PC-3 (cell line): Measurements from ENCODE around the gene GGA1. TPM values are rescaled to one million over a fixed set of nuclear protein-coding genes. Genes with fewer than 3 reads are reported as not detected.
A peak's percentile ranks its signal among the peaks of the same experiment; 100 is the strongest.

Experiments
- ATAC-seq: fragments of 200-7000 bp; cut with Tn5 transposase; 2 replicates; pipeline ENCODE4 v1.9.1; 2020; ENCODE audit warnings: mild to moderate bottlenecking, moderate library complexity
- BruUV-seq: library from RNA; stranded (reverse); fragments of 400-500 nt; replicated peaks from 2 replicates; lab custom pipeline; 2021; lab: Mats Ljungman, UMichigan
- CTCF ChIA-PET: fragments of 300-600 bp; sonication (Branson Sonifier 250); formaldehyde crosslinking; loops from one replicate; lab custom pipeline; 2022; ENCODE audit warnings: antibody characterized with exemption; lab: Charles Lee
- POLR2A ChIA-PET: fragments of 300-600 bp; sonication (Branson Sonifier 250); formaldehyde crosslinking; loops from one replicate; lab custom pipeline; 2022; ENCODE audit warnings: antibody characterized with exemption; ENCODE audit not compliant: unreplicated experiment; lab: Charles Lee
- DNase-seq: peaks from one replicate; pipeline ENCODE4 v3.0.0-alpha.2; 2015
- H2AFZ ChIP-seq: fragments of 300-600 bp; sonication (generic); 2 replicates; pipeline ENCODE4 v1.6.0; 2016; ENCODE audit warnings: antibody characterized with exemption, low read length
- H3F3A ChIP-seq: fragments of 300-600 bp; sonication (generic); one replicate; pipeline ENCODE4 v1.6.0; 2017; ENCODE audit warnings: antibody characterized with exemption, low read length, control low read depth, mild to moderate bottlenecking; ENCODE audit not compliant: unreplicated experiment
- H3K27ac ChIP-seq: fragments of 300-600 bp; sonication (generic); 2 replicates; pipeline ENCODE4 v1.5.1; 2016; ENCODE audit warnings: mild to moderate bottlenecking, low read length
- H3K27me3 ChIP-seq: fragments of 300-600 bp; sonication (generic); 2 replicates; pipeline ENCODE4 v1.6.1; 2016; ENCODE audit warnings: low read length, mixed read lengths
- H3K36me3 ChIP-seq: fragments of 300-600 bp; sonication (generic); 2 replicates; pipeline ENCODE4 v1.6.1; 2016; ENCODE audit warnings: low read depth, mixed run types, low read length, mixed read lengths
- H3K4me1 ChIP-seq: fragments of 300-600 bp; sonication (generic); 2 replicates; pipeline ENCODE4 v1.5.1; 2016; ENCODE audit warnings: low read length; ENCODE audit not compliant: insufficient read depth
- H3K4me2 ChIP-seq: fragments of 300-600 bp; sonication (generic); 2 replicates; pipeline ENCODE4 v1.6.0; 2016; ENCODE audit warnings: low read length
- H3K4me3 ChIP-seq: fragments of 300-600 bp; sonication (generic); 2 replicates; pipeline ENCODE4 v1.5.1; 2016; ENCODE audit warnings: mild to moderate bottlenecking, low read length, mixed read lengths
- H3K79me2 ChIP-seq: fragments of 300-600 bp; sonication (generic); 2 replicates; pipeline ENCODE4 v1.6.1; 2017; ENCODE audit warnings: low read length, mixed read lengths
- H3K9ac ChIP-seq: fragments of 300-600 bp; sonication (generic); 2 replicates; pipeline ENCODE4 v1.6.0; 2016; ENCODE audit warnings: mild to moderate bottlenecking, low read length
- H3K9me2 ChIP-seq: fragments of 300-600 bp; sonication (generic); replicated peaks from 2 replicates; pipeline ENCODE4 v1.6.1; 2016; ENCODE audit warnings: mixed run types, low read length, mixed read lengths
- H3K9me3 ChIP-seq: fragments of 300-600 bp; sonication (generic); 2 replicates; pipeline ENCODE4 v1.6.1; 2016; ENCODE audit warnings: low read length, mixed read lengths
- H4K20me1 ChIP-seq: fragments of 300-600 bp; sonication (generic); 2 replicates; pipeline ENCODE4 v1.6.1; 2016; ENCODE audit warnings: low read length, mixed read lengths
- CTCF ChIP-seq: fragments of 300-600 bp; sonication (generic); conservative IDR thresholded peaks from 2 replicates; pipeline ENCODE4 v1.5.1; 2017; ENCODE audit warnings: antibody characterized with exemption, low read depth, mild to moderate bottlenecking, low read length
- EZH2 ChIP-seq: fragments of 300-600 bp; sonication (generic); IDR thresholded peaks from one replicate; pipeline ENCODE4 v1.6.1; 2017; ENCODE audit warnings: antibody characterized with exemption, mild to moderate bottlenecking, low read length; ENCODE audit not compliant: unreplicated experiment
- EZH2phosphoT487 ChIP-seq: fragments of 300-600 bp; sonication (generic); IDR thresholded peaks from 2 replicates; pipeline ENCODE4 v1.6.1; 2018; ENCODE audit warnings: mild to moderate bottlenecking, antibody characterized with exemption, low read length, borderline replicate concordance
- intact Hi-C: fragments of 100-400 bp; cut with micrococcal nuclease; formaldehyde crosslinking; loops from 2 replicates; pipeline ENCODE4 v1.9.0; 2023
- total RNA-seq: library from RNA; depleted of rRNA; stranded (reverse); fragments of >200 nt; gene quantifications from 2 replicates; pipeline ENCODE4 v1.2.3, GENCODE V29; 2014

Gene GGA1
- total RNA-seq, 1 experiment from 2014 or later, result 49.1 TPM

GRCh38 chr22:37621352-37621860 lies 12.8 kb downstream of the GGA1 start:
- Histone ChIP-seq H3K4me2 (no peak overlapping the region), H3K4me1 (no peaks in the 10 kb centered on the region), H3K27me3 (no peaks in the 10 kb centered on the region), H4K20me1 (no peaks in the 10 kb centered on the region), H3K9ac (no peak overlapping the region), H3K9me2 (no peaks in the 10 kb centered on the region), H3K79me2 (no peaks in the 10 kb centered on the region), H3K4me3 (no peak overlapping the region), H3K36me3 (no peaks in the 10 kb centered on the region), H2AFZ (no peak overlapping the region), H3F3A (no peaks in the 10 kb centered on the region), H3K9me3 (no peaks in the 10 kb centered on the region), H3K27ac (no peak overlapping the region)
- intact Hi-C loops, result no loop called here
- TF ChIP-seq EZH2 (no peak), CTCF (no peak), EZH2phosphoT487 (no peak)
- ChIA-PET POLR2A (no interaction called here), CTCF (interaction anchor here (0.6 kb wide), 1 partner anchor 10 kb away, joined by 5 read pairs; no protein-coding TSS in a partner anchor)
- DNase-seq (no peak), ATAC-seq (no peak)
- no TSS peak for BruUV-seq

GRCh38 chr22:37623075-37624016 lies 14.7 kb downstream of the GGA1 start:
- H3K4me3 ChIP-seq, result no peak overlapping the region
- no peak overlapping the region for H3K4me2 ChIP-seq
- H2AFZ ChIP-seq, result no peak overlapping the region
- no peaks in the 10 kb centered on the region for H3K9me3 ChIP-seq
- H3K27ac ChIP-seq, result no peak overlapping the region
- no peaks in the 10 kb centered on the region for H3K79me2 ChIP-seq
- H3K27me3 ChIP-seq, result no peaks in the 10 kb centered on the region
- CTCF ChIA-PET, result no interaction called here
- H4K20me1 ChIP-seq, result no peaks in the 10 kb centered on the region
- intact Hi-C loops, result no loop called here
- no peaks in the 10 kb centered on the region for H3K9me2 ChIP-seq
- H3K9ac ChIP-seq, result no peak overlapping the region
- ATAC-seq, result peak; percentile 66
- H3K4me1 ChIP-seq, result no peaks in the 10 kb centered on the region
- POLR2A ChIA-PET, result no interaction called here
- no peaks in the 10 kb centered on the region for H3K36me3 ChIP-seq
- BruUV-seq, result no TSS peak
- no peaks in the 10 kb centered on the region for H3F3A ChIP-seq
- DNase-seq, result peak; percentile 44
- no peak for TF ChIP-seq EZH2
- TF ChIP-seq CTCF, result peak; percentile 76
- TF ChIP-seq EZH2phosphoT487, result no peak

GRCh38 chr22:37624017-37624365 lies 15.4 kb downstream of the GGA1 start:
- H4K20me1 ChIP-seq, result no peaks in the 10 kb centered on the region
- H2AFZ ChIP-seq, result no peak overlapping the region
- no peak overlapping the region for H3K9ac ChIP-seq
- no peak for TF ChIP-seq EZH2phosphoT487
- TF ChIP-seq EZH2, result no peak
- TF ChIP-seq CTCF, result no peak
- no peak overlapping the region for H3K4me2 ChIP-seq
- H3K9me3 ChIP-seq, result no peaks in the 10 kb centered on the region
- no peaks in the 10 kb centered on the region for H3K9me2 ChIP-seq
- ChIA-PET CTCF (no interaction called here), POLR2A (no interaction called here)
- no TSS peak for BruUV-seq
- DNase-seq, result no peak
- H3K79me2 ChIP-seq, result no peaks in the 10 kb centered on the region
- no peaks in the 10 kb centered on the region for H3K36me3 ChIP-seq
- H3K27me3 ChIP-seq, result no peaks in the 10 kb centered on the region
- H3F3A ChIP-seq, result no peaks in the 10 kb centered on the region
- intact Hi-C loops, result no loop called here
- H3K4me3 ChIP-seq, result no peak overlapping the region
- H3K4me1 ChIP-seq, result no peaks in the 10 kb centered on the region
- no peak overlapping the region for H3K27ac ChIP-seq
- no peak for ATAC-seq
